ENCODE results near the gene AIFM1.

DNA sequence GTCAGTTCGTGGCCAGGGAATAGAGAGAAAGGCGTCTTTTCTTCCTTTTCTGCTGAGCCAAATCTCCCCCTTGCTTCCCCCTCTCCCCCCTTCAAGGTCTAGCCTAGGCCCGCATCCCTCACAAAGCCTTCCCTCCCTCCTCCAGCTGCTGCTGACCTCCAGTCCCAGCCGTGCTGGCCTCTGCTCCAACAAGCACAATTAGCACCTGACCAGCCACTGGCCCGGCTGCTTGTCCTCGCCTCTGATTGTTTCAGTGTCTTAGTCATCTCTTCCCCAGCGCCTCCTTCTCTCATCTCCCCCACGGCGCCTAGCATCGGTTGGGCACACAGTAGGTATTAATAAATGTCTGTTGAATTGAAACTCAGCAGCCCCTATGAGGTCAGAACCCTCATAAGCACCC lies 59.6 kb downstream of the AIFM1 start:
- TF ChIP-seq, protein P1, sequence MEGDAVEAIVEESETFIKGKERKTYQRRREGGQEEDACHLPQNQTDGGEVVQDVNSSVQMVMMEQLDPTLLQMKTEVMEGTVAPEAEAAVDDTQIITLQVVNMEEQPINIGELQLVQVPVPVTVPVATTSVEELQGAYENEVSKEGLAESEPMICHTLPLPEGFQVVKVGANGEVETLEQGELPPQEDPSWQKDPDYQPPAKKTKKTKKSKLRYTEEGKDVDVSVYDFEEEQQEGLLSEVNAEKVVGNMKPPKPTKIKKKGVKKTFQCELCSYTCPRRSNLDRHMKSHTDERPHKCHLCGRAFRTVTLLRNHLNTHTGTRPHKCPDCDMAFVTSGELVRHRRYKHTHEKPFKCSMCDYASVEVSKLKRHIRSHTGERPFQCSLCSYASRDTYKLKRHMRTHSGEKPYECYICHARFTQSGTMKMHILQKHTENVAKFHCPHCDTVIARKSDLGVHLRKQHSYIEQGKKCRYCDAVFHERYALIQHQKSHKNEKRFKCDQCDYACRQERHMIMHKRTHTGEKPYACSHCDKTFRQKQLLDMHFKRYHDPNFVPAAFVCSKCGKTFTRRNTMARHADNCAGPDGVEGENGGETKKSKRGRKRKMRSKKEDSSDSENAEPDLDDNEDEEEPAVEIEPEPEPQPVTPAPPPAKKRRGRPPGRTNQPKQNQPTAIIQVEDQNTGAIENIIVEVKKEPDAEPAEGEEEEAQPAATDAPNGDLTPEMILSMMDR (IDR thresholded peaks at IDR 0.05 in 8 of 11, conservative IDR thresholded peaks at IDR 0.05 in 3 of 11): no peak
- TF ChIP-seq POLR2A (IDR thresholded peaks at IDR 0.05) (no peak), POLR2AphosphoS5 (IDR thresholded peaks at IDR 0.05) (no peak)
